Nephron (organoid): ENCODE results near the gene KCNN4.

Experiments
- H3K27ac Mint-ChIP-seq, 3 experiments: 2 replicates each; pipeline ENCODE4 v1.8.0; 2020; ENCODE audit warnings: mixed read lengths in 3 of 3, mild to moderate bottlenecking in 2 of 3, moderate library complexity in 1 of 3
- H3K27me3 Mint-ChIP-seq: 2 replicates; pipeline ENCODE4 v1.8.0; 2021; ENCODE audit warnings: low read depth, mild to moderate bottlenecking, moderate library complexity, mixed read lengths
- H3K36me3 Mint-ChIP-seq: 2 replicates; pipeline ENCODE4 v1.8.0; 2020; ENCODE audit warnings: low read depth, mixed read lengths
- H3K4me1 Mint-ChIP-seq: 2 replicates; pipeline ENCODE4 v1.8.0; 2020; ENCODE audit warnings: mixed read lengths
- H3K4me3 Mint-ChIP-seq, 3 experiments: 2 replicates each; pipeline ENCODE4 v1.8.0; 2020; ENCODE audit warnings: mild to moderate bottlenecking in 3 of 3, mixed read lengths in 3 of 3, moderate library complexity in 2 of 3
- H3K9me3 Mint-ChIP-seq: 2 replicates; pipeline ENCODE4 v1.8.0; 2020; ENCODE audit warnings: mixed read lengths
- TF ChIP-seq, protein P1 (sequence below), 3 experiments: fragments of 200-600 bp; sonication (generic); IDR thresholded peaks; one replicate each; pipeline ENCODE4 v1.5.0; 2021; ENCODE audit warnings: antibody characterized with exemption in 3 of 3; ENCODE audit not compliant: unreplicated experiment in 3 of 3

KCNN4 gene

DNA sequence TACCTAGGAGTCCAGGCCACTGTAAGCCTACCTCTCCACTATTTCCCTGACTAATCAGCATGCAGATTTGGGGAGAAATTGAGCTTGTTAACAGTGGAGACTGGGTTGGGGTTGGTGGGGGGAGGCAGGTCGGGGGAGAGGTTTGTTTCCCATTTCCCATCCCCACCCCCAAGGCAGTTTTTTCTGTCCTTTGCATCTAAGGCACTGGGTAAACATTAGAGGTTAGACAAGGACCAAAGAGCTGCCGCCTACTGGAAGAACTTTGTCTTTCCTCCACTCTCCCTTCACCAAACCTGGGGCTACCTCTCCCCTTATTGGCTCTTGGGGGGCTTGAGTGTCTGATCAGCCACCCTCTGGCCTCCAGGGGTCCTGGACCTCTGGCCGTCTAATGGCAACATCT, 953 bp downstream of the KCNN4 start:
- Mint-ChIP-seq H3K9me3 (no peaks in the 10 kb centered on the region), H3K27ac (no peak overlapping the region), H3K36me3 (no peaks in the 10 kb centered on the region), H3K4me3 (no peak overlapping the region), H3K4me1 (peaks cover 12% of the 10 kb centered on the region), H3K27me3 (peaks cover 25% of the 10 kb centered on the region)
- TF ChIP-seq, protein P1, sequence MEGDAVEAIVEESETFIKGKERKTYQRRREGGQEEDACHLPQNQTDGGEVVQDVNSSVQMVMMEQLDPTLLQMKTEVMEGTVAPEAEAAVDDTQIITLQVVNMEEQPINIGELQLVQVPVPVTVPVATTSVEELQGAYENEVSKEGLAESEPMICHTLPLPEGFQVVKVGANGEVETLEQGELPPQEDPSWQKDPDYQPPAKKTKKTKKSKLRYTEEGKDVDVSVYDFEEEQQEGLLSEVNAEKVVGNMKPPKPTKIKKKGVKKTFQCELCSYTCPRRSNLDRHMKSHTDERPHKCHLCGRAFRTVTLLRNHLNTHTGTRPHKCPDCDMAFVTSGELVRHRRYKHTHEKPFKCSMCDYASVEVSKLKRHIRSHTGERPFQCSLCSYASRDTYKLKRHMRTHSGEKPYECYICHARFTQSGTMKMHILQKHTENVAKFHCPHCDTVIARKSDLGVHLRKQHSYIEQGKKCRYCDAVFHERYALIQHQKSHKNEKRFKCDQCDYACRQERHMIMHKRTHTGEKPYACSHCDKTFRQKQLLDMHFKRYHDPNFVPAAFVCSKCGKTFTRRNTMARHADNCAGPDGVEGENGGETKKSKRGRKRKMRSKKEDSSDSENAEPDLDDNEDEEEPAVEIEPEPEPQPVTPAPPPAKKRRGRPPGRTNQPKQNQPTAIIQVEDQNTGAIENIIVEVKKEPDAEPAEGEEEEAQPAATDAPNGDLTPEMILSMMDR (IDR thresholded peaks at IDR 0.05; ENCODE audit: unreplicated experiment in 3 of 3), result no peak

DNA sequence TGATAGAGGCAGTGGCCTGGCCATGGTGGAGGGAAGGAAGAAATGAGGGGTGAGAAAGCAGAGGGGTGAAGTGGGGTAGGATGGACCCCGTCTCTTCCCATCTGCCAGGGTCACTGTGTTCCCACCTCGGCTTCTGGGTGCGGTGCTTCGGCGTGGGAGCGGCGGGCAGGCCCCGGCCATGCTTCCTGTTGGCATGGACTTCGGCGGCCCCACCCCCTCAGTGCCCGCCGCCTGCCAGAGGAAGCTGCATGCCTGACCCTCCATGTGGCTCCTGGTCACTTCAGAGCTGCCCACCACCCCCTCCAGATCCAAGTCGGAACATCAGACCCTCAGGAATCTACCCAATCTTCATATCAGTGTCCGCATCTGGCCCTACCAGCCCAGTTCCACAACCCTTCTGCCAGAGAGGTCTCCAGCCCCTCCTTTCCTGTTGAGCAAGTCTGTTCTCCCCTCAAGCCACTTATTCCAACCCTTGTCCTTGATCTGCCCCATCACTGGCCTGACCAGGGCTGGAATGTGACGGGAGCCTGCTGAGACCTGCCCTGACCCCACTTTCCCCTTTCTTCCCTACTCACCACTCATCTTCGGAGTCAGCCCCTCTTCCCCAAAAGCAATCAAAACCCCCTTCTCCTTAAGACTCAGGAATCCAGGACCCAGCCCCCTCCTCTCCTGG, 1.5 kb downstream of the KCNN4 start:
- H3K9me3 Mint-ChIP-seq, result no peaks in the 10 kb centered on the region
- peaks cover 28% of the 10 kb centered on the region for H3K27me3 Mint-ChIP-seq
- TF ChIP-seq, protein P1 (IDR thresholded peaks at IDR 0.05; ENCODE audit: unreplicated experiment in 3 of 3), result no peak
- H3K27ac Mint-ChIP-seq, result no peak overlapping the region
- no peaks in the 10 kb centered on the region for H3K36me3 Mint-ChIP-seq
- H3K4me3 Mint-ChIP-seq, result no peak overlapping the region
- H3K4me1 Mint-ChIP-seq, result peaks cover 15% of the 10 kb centered on the region

DNA sequence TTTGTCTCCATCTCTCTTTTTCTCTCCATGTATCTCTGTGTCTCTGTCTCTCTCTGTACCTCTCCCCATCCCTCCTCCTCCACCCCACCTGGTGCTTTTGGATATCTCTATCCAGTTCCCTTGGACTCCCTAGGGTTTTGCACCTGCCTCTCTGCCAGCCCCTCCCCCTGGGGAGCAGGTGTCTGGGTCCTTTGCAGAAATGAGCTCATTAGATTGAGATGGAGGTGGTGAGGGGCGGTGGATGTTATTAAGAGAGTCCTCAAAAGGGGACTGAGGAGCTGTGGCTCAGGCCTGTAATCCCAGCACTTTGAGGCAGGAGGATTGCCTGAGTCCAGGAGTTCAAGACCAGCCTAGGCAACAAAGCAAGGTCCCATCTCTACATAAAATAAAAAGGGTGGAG, 2.1 kb downstream of the KCNN4 start:
- Mint-ChIP-seq H3K4me1 (peaks cover 18% of the 10 kb centered on the region), H3K27ac (no peak overlapping the region), H3K9me3 (no peaks in the 10 kb centered on the region), H3K27me3 (peaks cover 33% of the 10 kb centered on the region), H3K36me3 (no peaks in the 10 kb centered on the region), H3K4me3 (no peak overlapping the region)
- TF ChIP-seq, protein P1 (IDR thresholded peaks at IDR 0.05; ENCODE audit: unreplicated experiment in 3 of 3), result no peak

DNA sequence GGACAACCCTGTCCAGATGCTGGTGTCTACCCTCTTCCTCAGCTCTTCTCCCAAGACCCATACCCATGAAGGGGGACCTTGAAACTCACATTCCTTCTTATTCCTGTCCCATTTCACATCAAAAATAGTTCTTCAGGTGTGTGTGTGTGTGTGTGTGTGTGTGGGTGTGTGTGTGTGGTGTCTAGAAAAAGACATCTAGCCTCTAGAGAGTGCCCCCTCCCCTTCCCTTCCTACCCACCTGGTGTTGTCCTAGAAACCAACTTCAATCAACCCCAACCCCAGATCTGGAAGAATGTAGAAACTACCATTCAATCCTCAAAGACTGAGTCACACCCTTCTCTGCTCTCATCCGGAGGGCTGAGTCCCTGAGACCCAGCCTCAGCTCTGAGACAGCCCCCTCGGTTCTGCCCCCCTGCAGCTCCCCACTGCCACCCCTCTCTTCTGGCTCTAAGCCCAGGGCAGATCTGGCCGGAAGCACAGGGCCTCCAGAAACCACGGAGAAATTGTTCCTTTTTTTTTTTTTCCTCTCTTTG, 3.5 kb downstream of the KCNN4 start:
- Mint-ChIP-seq H3K9me3 (no peaks in the 10 kb centered on the region), H3K27me3 (peaks cover 48% of the 10 kb centered on the region), H3K36me3 (no peaks in the 10 kb centered on the region), H3K4me3 (no peak overlapping the region), H3K4me1 (peaks cover 21% of the 10 kb centered on the region), H3K27ac (peak overlapping the region in 1 of 3 experiments; percentile 59)
- TF ChIP-seq, protein P1 (IDR thresholded peaks at IDR 0.05; ENCODE audit: unreplicated experiment in 3 of 3), result no peak

DNA sequence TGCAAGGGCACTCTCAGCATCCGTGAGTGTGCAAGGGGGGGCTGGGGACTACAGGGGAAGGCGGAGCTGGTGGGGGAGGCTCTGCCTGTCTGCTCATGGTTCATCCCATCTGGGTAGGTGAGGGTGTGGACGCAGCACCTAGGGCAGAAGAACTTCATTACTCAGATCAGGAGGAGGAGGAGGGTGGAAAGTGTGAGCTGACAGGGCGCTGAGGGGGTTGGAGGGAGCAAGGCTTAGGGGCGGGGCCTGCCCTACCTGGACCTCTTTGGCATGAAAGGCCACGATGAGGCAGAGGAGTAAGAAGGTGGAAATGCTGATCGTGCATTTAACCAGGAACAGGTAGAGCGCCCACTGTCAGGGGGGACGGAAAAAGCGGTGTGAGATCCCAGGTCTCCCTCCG, 4.5 kb downstream of the KCNN4 start:
- no peaks in the 10 kb centered on the region for H3K9me3 Mint-ChIP-seq
- H3K27me3 Mint-ChIP-seq, result peaks cover 52% of the 10 kb centered on the region
- no peak overlapping the region for H3K27ac Mint-ChIP-seq
- H3K4me3 Mint-ChIP-seq, result no peak overlapping the region
- peaks cover 21% of the 10 kb centered on the region for H3K4me1 Mint-ChIP-seq
- H3K36me3 Mint-ChIP-seq, result no peaks in the 10 kb centered on the region
- TF ChIP-seq, protein P1 (IDR thresholded peaks at IDR 0.05; ENCODE audit: unreplicated experiment in 3 of 3), result no peak
